Smooth muscle cell (in vitro differentiated cells): Measurements from ENCODE around the gene PPARA. TPM values are rescaled to one million over a fixed set of nuclear protein-coding genes. Genes with fewer than 3 reads are reported as not detected.

ENCODE experiments used
- DNase-seq: peaks from one replicate; lab custom pipeline; 2025; ENCODE audit not compliant: unreplicated experiment; lab: John Stamatoyannopoulos, UW
- H2AFZ ChIP-seq: fragments of 200-600 bp; sonication (generic); 2 replicates; pipeline ENCODE4 v1.6.0; 2016; ENCODE audit warnings: antibody characterized with exemption, low read depth, mild to moderate bottlenecking
- H3F3A ChIP-seq: fragments of 200-600 bp; sonication (generic); 2 replicates; pipeline ENCODE4 v1.6.0; 2017; ENCODE audit warnings: antibody characterized with exemption, low read depth
- H3K27ac ChIP-seq: fragments of 200-600 bp; sonication (generic); 2 replicates; pipeline ENCODE4 v1.5.1; 2016; ENCODE audit warnings: low read depth, mild to moderate bottlenecking
- H3K27me3 ChIP-seq: fragments of 200-600 bp; sonication (generic); 2 replicates; pipeline ENCODE4 v1.6.1; 2016; ENCODE audit warnings: low read depth, mild to moderate bottlenecking
- H3K36me3 ChIP-seq: fragments of 200-600 bp; sonication (generic); 2 replicates; pipeline ENCODE4 v1.5.1; 2016; ENCODE audit warnings: low read depth
- H3K4me1 ChIP-seq: fragments of 200-600 bp; sonication (generic); 2 replicates; pipeline ENCODE4 v1.5.1; 2016; ENCODE audit warnings: low read depth
- H3K4me2 ChIP-seq: fragments of 200-600 bp; sonication (generic); 2 replicates; pipeline ENCODE4 v1.6.0; 2016; ENCODE audit warnings: mild to moderate bottlenecking
- H3K4me3 ChIP-seq: fragments of 200-600 bp; sonication (generic); 2 replicates; pipeline ENCODE4 v1.5.1; 2016; ENCODE audit warnings: mild to moderate bottlenecking
- H3K79me2 ChIP-seq: fragments of 200-600 bp; sonication (generic); 2 replicates; pipeline ENCODE4 v1.6.0; 2016; ENCODE audit warnings: low read depth, mild to moderate bottlenecking
- H3K9ac ChIP-seq: fragments of 200-600 bp; sonication (generic); 2 replicates; pipeline ENCODE4 v1.6.0; 2016; ENCODE audit warnings: low read depth
- H3K9me3 ChIP-seq: fragments of 200-600 bp; sonication (generic); replicated peaks from 2 replicates; pipeline ENCODE4 v1.5.1; 2016; ENCODE audit warnings: low read depth
- H4K20me1 ChIP-seq: fragments of 200-600 bp; sonication (generic); 2 replicates; pipeline ENCODE4 v1.6.0; 2016; ENCODE audit warnings: low read depth
- CTCF ChIP-seq: fragments of 200-600 bp; sonication (generic); IDR thresholded peaks from 2 replicates; pipeline ENCODE4 v1.5.1; 2017; ENCODE audit warnings: borderline replicate concordance, mild to moderate bottlenecking, antibody characterized with exemption; ENCODE audit not compliant: insufficient read depth, poor library complexity, severe bottlenecking
- WGBS: methylation state at CpG from one replicate; pipeline ENCODE4 v1.1.7; 2016; ENCODE audit warnings: low lambda C conversion rate; 5-methylcytosine and 5-hydroxymethylcytosine counted together
- polyA plus RNA-seq: library from polyadenylated mRNA; unstranded; fragments of >200 nt; fragmentation: Nextera tagmentation; extraction: Ambion mirVana; gene quantifications from 2 replicates; pipeline ENCODE4 v1.2.1, GENCODE V29; 2016
- total RNA-seq: library from RNA; depleted of rRNA; stranded (reverse); fragments of >200 nt; gene quantifications from 2 replicates; pipeline ENCODE4 v1.2.3, GENCODE V29; 2014

PPARA gene
- total and polyA plus RNA-seq, 2 experiments from 2014 or later = 9.2 to 18.0 TPM

GRCh38 chr22:46132830-46133587 is 17.3 kb upstream of the PPARA start:
- no peaks in the 10 kb centered on the region for H3K27me3 ChIP-seq
- H2AFZ ChIP-seq = no peak overlapping the region
- no peaks in the 10 kb centered on the region for H3K79me2 ChIP-seq
- no peak overlapping the region for H3K4me3 ChIP-seq
- H3K4me1 ChIP-seq = no peaks in the 10 kb centered on the region
- no peaks in the 10 kb centered on the region for H3K36me3 ChIP-seq
- H3K9me3 ChIP-seq = no peaks in the 10 kb centered on the region
- H3K4me2 ChIP-seq = no peak overlapping the region
- no peak overlapping the region for H3K27ac ChIP-seq
- H3F3A ChIP-seq = no peaks in the 10 kb centered on the region
- no peak for TF ChIP-seq CTCF
- 94% methylated on average over 18 of the region's 19 CpGs for WGBS
- H3K9ac ChIP-seq = no peak overlapping the region
- no peak for DNase-seq
- H4K20me1 ChIP-seq = no peaks in the 10 kb centered on the region

GRCh38 chr22:46133588-46133855 is 16.8 kb upstream of the PPARA start:
- Histone ChIP-seq H3F3A (no peaks in the 10 kb centered on the region), H3K36me3 (no peaks in the 10 kb centered on the region), H2AFZ (no peak overlapping the region), H3K79me2 (no peaks in the 10 kb centered on the region), H3K27me3 (no peaks in the 10 kb centered on the region), H3K9me3 (no peaks in the 10 kb centered on the region), H3K9ac (no peak overlapping the region), H3K4me2 (no peak overlapping the region), H3K27ac (no peak overlapping the region), H3K4me1 (no peaks in the 10 kb centered on the region), H3K4me3 (no peak overlapping the region), H4K20me1 (no peaks in the 10 kb centered on the region)
- TF ChIP-seq CTCF = no peak
- WGBS = 100% methylated on average over 4 of the region's 4 CpGs
- DNase-seq = no peak

GRCh38 chr22:46134111-46134705 is 16.1 kb upstream of the PPARA start:
- H3F3A ChIP-seq = no peaks in the 10 kb centered on the region
- H3K9ac ChIP-seq = no peak overlapping the region
- no peak for TF ChIP-seq CTCF
- H3K79me2 ChIP-seq = no peaks in the 10 kb centered on the region
- H3K4me3 ChIP-seq = no peak overlapping the region
- H3K36me3 ChIP-seq = no peaks in the 10 kb centered on the region
- H3K27me3 ChIP-seq = no peaks in the 10 kb centered on the region
- no peaks in the 10 kb centered on the region for H4K20me1 ChIP-seq
- no peak overlapping the region for H2AFZ ChIP-seq
- whole genome bisulfite sequencing = 89% methylated on average over 14 of the region's 15 CpGs
- DNase-seq = no peak
- no peak overlapping the region for H3K4me2 ChIP-seq
- H3K27ac ChIP-seq = no peak overlapping the region
- no peaks in the 10 kb centered on the region for H3K9me3 ChIP-seq
- H3K4me1 ChIP-seq = no peaks in the 10 kb centered on the region
